MM.1S (cell line): ENCODE data around the gene ADTRP.

ENCODE experiments used
- DNase-seq: peaks from one replicate; pipeline ENCODE4 v3.0.0-alpha.2; 2015
- H2AFZ ChIP-seq: fragments of 300-600 bp; sonication (generic); 2 replicates; pipeline ENCODE4 v1.6.0; 2016; ENCODE audit warnings: antibody characterized with exemption, low read length
- H3F3A ChIP-seq: fragments of 300-600 bp; sonication (generic); 2 replicates; pipeline ENCODE4 v1.6.1; 2016; ENCODE audit warnings: mild to moderate bottlenecking, antibody characterized with exemption, low read length, moderate library complexity, mixed read lengths; ENCODE audit not compliant: insufficient read depth
- H3K27ac ChIP-seq: fragments of 300-600 bp; sonication (generic); 2 replicates; pipeline ENCODE4 v1.5.1; 2016; ENCODE audit warnings: mild to moderate bottlenecking, low read length
- H3K27me3 ChIP-seq: fragments of 300-600 bp; sonication (generic); replicated peaks from 2 replicates; pipeline ENCODE4 v1.6.0; 2016; ENCODE audit warnings: low read length; ENCODE audit not compliant: insufficient read depth
- H3K36me3 ChIP-seq: fragments of 300-600 bp; sonication (generic); replicated peaks from 2 replicates; pipeline ENCODE4 v1.6.1; 2016; ENCODE audit warnings: mild to moderate bottlenecking, low read length, mixed read lengths; ENCODE audit not compliant: insufficient read depth
- H3K4me1 ChIP-seq: fragments of 300-600 bp; sonication (generic); 2 replicates; pipeline ENCODE4 v1.6.1; 2016; ENCODE audit warnings: low read length, mixed read lengths
- H3K4me2 ChIP-seq: fragments of 300-600 bp; sonication (generic); 2 replicates; pipeline ENCODE4 v1.6.0; 2016; ENCODE audit warnings: low read depth, low read length
- H3K4me3 ChIP-seq: fragments of 300-600 bp; sonication (generic); 2 replicates; pipeline ENCODE4 v1.5.1; 2016; ENCODE audit warnings: low read length, mixed read lengths
- H3K79me2 ChIP-seq: fragments of 300-600 bp; sonication (generic); 2 replicates; pipeline ENCODE4 v1.6.1; 2016; ENCODE audit warnings: mixed run types, low read length, mixed read lengths
- H3K9ac ChIP-seq: fragments of 300-600 bp; sonication (generic); 2 replicates; pipeline ENCODE4 v1.6.1; 2016; ENCODE audit warnings: low read length, mixed read lengths
- H3K9me2 ChIP-seq: fragments of 300-600 bp; sonication (generic); replicated peaks from 2 replicates; pipeline ENCODE4 v1.6.1; 2016; ENCODE audit warnings: mild to moderate bottlenecking, low read length, mixed read lengths; ENCODE audit not compliant: insufficient read depth
- H3K9me3 ChIP-seq: fragments of 300-600 bp; sonication (generic); replicated peaks from 2 replicates; pipeline ENCODE4 v1.6.1; 2016; ENCODE audit warnings: mild to moderate bottlenecking, low read length, mixed read lengths; ENCODE audit not compliant: insufficient read depth
- H4K20me1 ChIP-seq: fragments of 300-600 bp; sonication (generic); 2 replicates; pipeline ENCODE4 v1.6.1; 2016; ENCODE audit warnings: mild to moderate bottlenecking, low read length, moderate library complexity, mixed read lengths; ENCODE audit not compliant: insufficient read depth
- CTCF ChIP-seq: fragments of 300-600 bp; sonication (generic); IDR thresholded peaks from 2 replicates; pipeline ENCODE4 v1.5.1; 2016; ENCODE audit warnings: antibody characterized with exemption, low read length, mixed read lengths
- EZH2 ChIP-seq: fragments of 300-600 bp; sonication (generic); optimal IDR thresholded peaks from 2 replicates; pipeline ENCODE3; 2017; ENCODE audit warnings: low read depth, mild to moderate bottlenecking, antibody characterized with exemption, low read length, mixed read lengths
- EZH2phosphoT487 ChIP-seq: fragments of 300-600 bp; sonication (generic); IDR thresholded peaks from 2 replicates; pipeline ENCODE4 v1.6.1; 2018; ENCODE audit warnings: antibody characterized with exemption, low read length

ADTRP gene

GRCh38 chr6:11819486-11819885 lies 40.9 kb upstream of the ADTRP start:
- DNase-seq, result no peak
- no peak overlapping the region for H3K4me3 ChIP-seq
- no peak overlapping the region for H2AFZ ChIP-seq
- no peak overlapping the region for H3K27ac ChIP-seq
- H4K20me1 ChIP-seq, result no peaks in the 10 kb centered on the region
- H3K9me2 ChIP-seq, result no peaks in the 10 kb centered on the region
- H3K79me2 ChIP-seq, result no peaks in the 10 kb centered on the region
- no peaks in the 10 kb centered on the region for H3K36me3 ChIP-seq
- no peak for TF ChIP-seq CTCF
- no peak for TF ChIP-seq EZH2
- no peak for TF ChIP-seq EZH2phosphoT487
- H3K27me3 ChIP-seq, result no peaks in the 10 kb centered on the region
- no peaks in the 10 kb centered on the region for H3F3A ChIP-seq
- no peak overlapping the region for H3K4me2 ChIP-seq
- H3K9me3 ChIP-seq, result no peaks in the 10 kb centered on the region
- no peak overlapping the region for H3K9ac ChIP-seq
- peaks cover 8% of the 10 kb centered on the region; the same call in 1 of the 2 replicates for H3K4me1 ChIP-seq

- Histone ChIP-seq H3K27ac (no peak overlapping the region), H3K4me1 (peaks cover 15% of the 10 kb centered on the region), H3K79me2 (no peaks in the 10 kb centered on the region), H3K9me2 (no peaks in the 10 kb centered on the region), H3K27me3 (no peaks in the 10 kb centered on the region), H3K36me3 (no peaks in the 10 kb centered on the region), H3F3A (no peaks in the 10 kb centered on the region), H3K4me2 (no peak overlapping the region), H2AFZ (no peak overlapping the region), H4K20me1 (no peaks in the 10 kb centered on the region), H3K9me3 (no peaks in the 10 kb centered on the region), H3K4me3 (no peak overlapping the region), H3K9ac (no peak overlapping the region)
- DNase-seq, result no peak
- TF ChIP-seq EZH2phosphoT487, result no peak
- TF ChIP-seq EZH2, result no peak
- no peak for TF ChIP-seq CTCF
Measured at GRCh38 chr6:11815231-11815630, 36.6 kb upstream of the ADTRP start.

GRCh38 chr6:11814819-11815218 lies 36.2 kb upstream of the ADTRP start:
- no peaks in the 10 kb centered on the region for H3F3A ChIP-seq
- no peaks in the 10 kb centered on the region for H4K20me1 ChIP-seq
- no peaks in the 10 kb centered on the region for H3K79me2 ChIP-seq
- H3K27me3 ChIP-seq, result no peaks in the 10 kb centered on the region
- no peak overlapping the region for H3K9ac ChIP-seq
- H3K4me2 ChIP-seq, result no peak overlapping the region
- no peak overlapping the region for H2AFZ ChIP-seq
- H3K36me3 ChIP-seq, result no peaks in the 10 kb centered on the region
- DNase-seq, result no peak
- no peaks in the 10 kb centered on the region for H3K9me3 ChIP-seq
- no peak overlapping the region for H3K27ac ChIP-seq
- TF ChIP-seq EZH2phosphoT487, result no peak
- no peak for TF ChIP-seq EZH2
- no peak for TF ChIP-seq CTCF
- no peak overlapping the region for H3K4me3 ChIP-seq
- H3K4me1 ChIP-seq, result peaks cover 15% of the 10 kb centered on the region
- no peaks in the 10 kb centered on the region for H3K9me2 ChIP-seq
